Measurements from ENCODE around the gene TRIM41.
"Not testable (repeated sequence)": the region's sequence is repeated elsewhere in the genome, so short reads cannot be mapped to it uniquely, and the experiment has no call there.

Gene TRIM41

GRCh38 chr5:181207960-181208253 lies 15.2 kb upstream of the TRIM41 start:
- in situ Hi-C loops (cut with MboI; ENCODE audit: low sequenced_read_pairs), result no loop called here

GRCh38 chr5:181209006-181209405 lies 14.1 kb upstream of the TRIM41 start:
- in situ Hi-C loops (cut with MboI; ENCODE audit: low sequenced_read_pairs), result not testable (repeated sequence)

GRCh38 chr5:181210148-181210547 lies 12.9 kb upstream of the TRIM41 start:
- in situ Hi-C loops (cut with MboI; ENCODE audit: low sequenced_read_pairs), result not testable (repeated sequence)

GRCh38 chr5:181210698-181211097 lies 12.4 kb upstream of the TRIM41 start:
- in situ Hi-C loops (cut with MboI; ENCODE audit: low sequenced_read_pairs), result not testable (repeated sequence)

- in situ Hi-C loops (cut with MboI; ENCODE audit: low sequenced_read_pairs), result no loop called here
These were observed 11.9 kb upstream of the TRIM41 start for GRCh38 chr5:181211208-181211607.

DNA sequence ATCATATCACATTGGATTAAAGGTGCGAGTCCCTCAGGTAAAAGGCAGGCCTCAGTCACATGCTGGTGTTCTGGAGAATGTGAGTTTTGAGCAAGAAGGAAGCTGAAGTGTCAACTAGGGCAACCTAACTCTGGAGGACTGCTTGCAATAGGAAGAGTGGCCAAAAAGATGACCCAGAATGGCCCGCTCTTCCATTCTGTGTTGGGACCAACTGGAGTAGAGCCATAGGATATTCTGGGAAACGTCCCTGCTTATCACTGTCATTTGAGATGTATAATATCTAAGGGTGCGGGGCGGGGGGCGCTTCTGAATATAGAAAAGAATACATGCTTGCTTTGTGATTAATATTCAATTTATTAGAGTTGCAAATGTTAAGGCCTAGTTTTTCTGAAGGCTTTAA lies 11.0 kb upstream of the TRIM41 start:
- in situ Hi-C loops (cut with MboI; ENCODE audit: low sequenced_read_pairs), result no loop called here

DNA sequence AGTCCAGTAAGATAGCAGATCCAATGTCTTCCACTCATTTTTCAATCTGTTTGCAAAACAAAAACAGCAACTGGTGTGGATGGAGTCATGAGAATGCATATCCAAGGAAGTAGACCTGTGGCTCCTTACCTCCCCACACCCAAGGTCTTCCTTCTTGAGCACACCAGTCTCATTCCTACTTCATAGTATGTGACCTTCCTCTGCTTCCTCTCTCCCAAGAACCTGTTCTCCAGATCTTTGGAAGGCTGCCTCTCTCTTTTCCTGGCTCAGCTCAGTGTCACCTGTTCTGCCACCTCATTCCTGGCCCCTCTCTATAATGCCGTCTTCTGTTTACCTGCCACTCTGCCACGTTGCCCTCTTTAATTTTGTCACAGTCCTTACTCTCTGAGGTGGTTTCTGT lies 10.1 kb upstream of the TRIM41 start:
- in situ Hi-C loops (cut with MboI; ENCODE audit: low sequenced_read_pairs), result no loop called here

GRCh38 chr5:181214249-181214648 lies 8.8 kb upstream of the TRIM41 start:
- in situ Hi-C loops (cut with MboI; ENCODE audit: low sequenced_read_pairs), result not testable (repeated sequence)

GRCh38 chr5:181215997-181216989 lies 6.8 kb upstream of the TRIM41 start:
- in situ Hi-C loops (cut with MboI; ENCODE audit: low sequenced_read_pairs), result no loop called here

DNA sequence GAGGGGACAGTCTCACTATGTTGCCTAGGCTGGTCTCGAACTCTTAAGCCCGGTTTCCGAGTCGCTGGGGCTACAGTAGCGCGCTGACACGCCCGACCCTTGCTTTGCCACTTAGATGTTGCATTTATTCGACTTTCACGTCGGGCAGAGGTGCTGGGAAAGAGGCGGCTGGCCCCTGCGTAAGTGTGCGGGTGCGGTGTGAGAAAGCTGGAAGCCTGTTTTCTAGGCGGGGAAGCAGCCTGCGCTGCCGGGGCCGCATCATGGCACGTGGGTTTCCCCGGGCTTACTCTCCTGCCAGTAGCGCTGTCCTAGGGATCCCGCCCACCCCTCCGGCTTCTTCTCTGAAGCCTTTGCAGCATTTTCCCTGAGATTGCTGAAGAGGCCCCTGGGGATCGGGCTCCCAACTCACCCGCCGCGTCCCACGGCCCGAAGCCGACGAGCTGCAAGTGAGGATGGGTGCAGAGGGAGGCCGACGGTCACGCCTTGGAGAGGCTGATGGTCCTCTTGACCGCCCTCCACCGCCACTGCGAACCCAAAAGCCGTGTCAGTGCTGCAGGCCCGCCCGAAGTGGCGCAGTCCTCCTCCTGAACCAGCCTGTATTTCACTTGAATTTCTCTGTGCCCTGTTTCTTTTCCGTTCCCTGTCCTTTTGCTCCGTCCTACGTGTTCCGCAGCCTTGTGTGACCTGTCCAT lies 5.8 kb upstream of the TRIM41 start:
- in situ Hi-C loops (cut with MboI; ENCODE audit: low sequenced_read_pairs), result no loop called here

- in situ Hi-C loops (cut with MboI; ENCODE audit: low sequenced_read_pairs), result no loop called here
These were observed 5.3 kb upstream of the TRIM41 start for GRCh38 chr5:181217803-181218062.

DNA sequence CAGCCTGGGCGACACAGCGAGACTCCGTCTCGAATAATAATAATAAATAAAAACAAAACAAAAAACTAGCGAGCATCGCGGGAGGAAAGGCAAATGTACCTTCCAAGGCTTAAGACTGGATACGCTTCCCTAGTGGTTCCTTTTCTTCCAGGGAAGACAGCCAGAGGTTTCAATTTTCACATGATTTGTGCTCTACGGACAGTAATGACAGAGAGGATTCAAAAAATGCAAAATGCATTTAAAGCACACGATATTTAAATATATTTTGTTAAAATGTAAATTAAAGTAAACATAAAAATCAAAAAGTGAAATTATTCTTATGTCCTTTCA lies 4.3 kb upstream of the TRIM41 start:
- in situ Hi-C loops (cut with MboI; ENCODE audit: low sequenced_read_pairs), result no loop called here

DNA sequence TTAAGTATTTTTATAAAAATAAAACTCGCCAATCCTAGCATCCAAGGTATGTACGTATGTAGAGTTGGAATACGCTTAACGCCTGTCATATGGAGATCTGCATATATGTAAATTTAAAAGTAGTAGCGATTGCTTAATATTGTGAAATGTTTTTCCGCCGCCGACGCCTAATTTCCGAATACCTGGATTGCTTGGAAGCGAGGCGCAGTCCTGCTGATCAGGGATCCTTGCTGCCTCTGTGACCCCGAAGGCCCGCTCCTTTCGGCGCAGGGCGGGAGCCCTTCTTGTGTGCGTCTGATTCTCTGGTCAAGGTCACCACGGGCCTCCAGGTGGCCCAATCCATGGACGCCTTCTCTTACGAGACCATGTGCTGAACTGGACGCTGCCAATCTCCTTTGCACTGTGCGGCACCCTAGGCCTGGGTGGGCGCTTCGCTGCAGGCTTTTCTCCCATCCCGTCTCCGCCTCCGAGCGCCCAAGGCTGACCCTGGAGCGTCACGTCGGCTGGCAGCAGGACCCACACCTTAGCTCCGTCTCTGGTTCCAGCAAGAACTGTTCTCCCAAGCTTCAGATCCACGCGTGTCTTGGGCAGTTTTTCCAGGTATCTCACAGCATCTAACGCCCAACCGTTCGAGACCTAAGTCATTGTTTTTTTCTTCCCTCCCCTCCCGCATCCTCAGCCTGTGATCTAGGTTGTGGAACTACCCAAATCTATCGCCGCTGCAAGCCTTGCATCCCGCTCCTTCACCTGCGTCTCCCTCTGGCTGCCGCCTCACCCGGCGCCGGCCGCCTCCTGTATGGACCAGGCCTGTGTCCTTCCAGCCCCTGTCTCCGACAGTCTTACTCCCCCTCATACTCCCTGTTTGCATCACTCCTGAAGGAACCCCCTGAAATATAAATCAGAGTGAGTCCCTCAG lies 3.6 kb upstream of the TRIM41 start:
- in situ Hi-C loops (cut with MboI; ENCODE audit: low sequenced_read_pairs), result loop anchor here (5.0 kb wide), 1 partner anchor 32 kb away; no protein-coding TSS in a partner anchor

DNA sequence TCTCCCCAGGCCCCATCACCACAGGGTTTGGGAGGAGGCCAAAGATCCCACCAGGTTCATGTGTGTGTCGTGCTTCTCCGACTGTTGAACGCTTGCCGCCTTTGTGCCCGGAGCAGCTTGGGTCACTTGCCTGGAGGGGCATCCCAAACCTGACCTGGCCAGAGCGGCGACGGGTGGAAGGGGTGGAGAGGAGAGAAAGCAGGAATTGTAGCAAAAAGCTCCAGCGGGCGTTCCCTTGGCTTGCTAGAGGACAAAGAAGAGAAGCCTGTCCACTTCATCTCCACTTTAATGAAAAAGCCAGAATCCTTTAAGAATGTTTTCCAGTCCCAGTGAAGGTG lies 2.9 kb upstream of the TRIM41 start:
- in situ Hi-C loops (cut with MboI; ENCODE audit: low sequenced_read_pairs), result loop anchor here (5.0 kb wide), 1 partner anchor 33 kb away; no protein-coding TSS in a partner anchor

- in situ Hi-C loops (cut with MboI; ENCODE audit: low sequenced_read_pairs), result loop anchor here (5.0 kb wide), 1 partner anchor 34 kb away; no protein-coding TSS in a partner anchor
These were observed 1.8 kb upstream of the TRIM41 start for GRCh38 chr5:181221105-181221791.

DNA sequence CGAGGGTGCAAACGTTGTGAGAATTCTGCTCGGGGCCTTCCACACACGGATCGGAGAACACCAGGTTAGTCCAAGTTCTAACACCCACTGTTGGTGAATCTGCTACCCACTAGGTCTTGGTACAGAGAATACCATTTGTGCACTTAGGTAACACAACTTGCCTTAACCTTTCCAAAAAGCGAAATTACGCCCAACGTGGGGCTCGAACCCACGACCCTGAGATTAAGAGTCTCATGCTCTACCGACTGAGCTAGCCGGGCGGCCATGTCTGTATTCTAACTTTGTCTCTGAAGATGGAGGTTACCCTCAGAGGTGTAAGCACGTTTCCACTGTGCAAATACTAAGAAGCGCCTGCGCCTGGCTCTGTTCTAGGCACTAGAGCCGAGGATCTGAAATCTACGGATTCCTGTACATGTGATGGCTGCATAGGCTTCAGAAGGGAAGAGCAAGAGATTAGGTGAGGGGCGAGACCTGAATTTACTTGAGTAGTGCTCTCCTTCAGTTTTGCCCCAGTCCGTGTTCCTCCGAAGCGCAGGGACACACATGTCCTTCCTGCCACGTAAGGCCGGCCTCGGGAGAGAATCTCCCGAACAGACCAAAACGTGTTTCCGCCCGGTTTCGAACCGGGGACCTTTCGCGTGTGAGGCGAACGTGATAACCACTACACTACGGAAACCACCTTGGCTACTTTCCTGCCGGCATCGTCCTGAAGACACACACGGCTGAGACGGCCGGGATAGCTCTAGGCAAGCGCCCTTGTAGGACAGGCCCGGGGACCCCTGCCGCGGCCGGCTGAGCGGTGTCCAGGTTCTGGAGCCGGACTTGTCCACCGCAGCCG lies 1.1 kb upstream of the TRIM41 start:
- in situ Hi-C loops (cut with MboI; ENCODE audit: low sequenced_read_pairs), result loop anchor here (5.0 kb wide), 1 partner anchor 35 kb away; no protein-coding TSS in a partner anchor

DNA sequence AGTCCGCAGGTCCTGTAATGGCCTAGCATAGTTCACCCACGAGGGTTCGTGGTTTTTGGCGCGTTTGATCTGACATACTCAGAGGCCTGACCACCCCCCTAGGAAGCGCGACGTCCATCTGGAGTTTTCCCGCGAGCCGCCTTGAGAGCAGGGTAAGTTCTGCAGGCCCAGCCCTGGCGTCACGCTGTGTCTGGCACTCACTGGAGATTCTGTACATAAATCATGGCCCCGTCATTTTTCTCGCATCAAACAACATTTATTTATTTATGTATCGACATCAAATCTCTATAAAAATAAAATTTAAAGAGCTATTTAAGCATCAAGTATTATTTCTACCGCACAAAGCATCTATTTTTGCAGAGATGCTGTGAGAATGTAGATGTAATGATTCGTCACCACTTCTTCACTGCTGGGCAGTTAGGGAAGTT lies 437 bp upstream of the TRIM41 start:
- in situ Hi-C loops (cut with MboI; ENCODE audit: low sequenced_read_pairs), result loop anchor here (5.0 kb wide), 1 partner anchor 35 kb away; no protein-coding TSS in a partner anchor

- in situ Hi-C loops (cut with MboI; ENCODE audit: low sequenced_read_pairs), result loop anchor here (5.0 kb wide), 1 partner anchor 37 kb away; no protein-coding TSS in a partner anchor
These were observed 778 bp downstream of the TRIM41 start for GRCh38 chr5:181223729-181224389.
